ENCODE measurements around the gene TMUB1.

Gene TMUB1

DNA sequence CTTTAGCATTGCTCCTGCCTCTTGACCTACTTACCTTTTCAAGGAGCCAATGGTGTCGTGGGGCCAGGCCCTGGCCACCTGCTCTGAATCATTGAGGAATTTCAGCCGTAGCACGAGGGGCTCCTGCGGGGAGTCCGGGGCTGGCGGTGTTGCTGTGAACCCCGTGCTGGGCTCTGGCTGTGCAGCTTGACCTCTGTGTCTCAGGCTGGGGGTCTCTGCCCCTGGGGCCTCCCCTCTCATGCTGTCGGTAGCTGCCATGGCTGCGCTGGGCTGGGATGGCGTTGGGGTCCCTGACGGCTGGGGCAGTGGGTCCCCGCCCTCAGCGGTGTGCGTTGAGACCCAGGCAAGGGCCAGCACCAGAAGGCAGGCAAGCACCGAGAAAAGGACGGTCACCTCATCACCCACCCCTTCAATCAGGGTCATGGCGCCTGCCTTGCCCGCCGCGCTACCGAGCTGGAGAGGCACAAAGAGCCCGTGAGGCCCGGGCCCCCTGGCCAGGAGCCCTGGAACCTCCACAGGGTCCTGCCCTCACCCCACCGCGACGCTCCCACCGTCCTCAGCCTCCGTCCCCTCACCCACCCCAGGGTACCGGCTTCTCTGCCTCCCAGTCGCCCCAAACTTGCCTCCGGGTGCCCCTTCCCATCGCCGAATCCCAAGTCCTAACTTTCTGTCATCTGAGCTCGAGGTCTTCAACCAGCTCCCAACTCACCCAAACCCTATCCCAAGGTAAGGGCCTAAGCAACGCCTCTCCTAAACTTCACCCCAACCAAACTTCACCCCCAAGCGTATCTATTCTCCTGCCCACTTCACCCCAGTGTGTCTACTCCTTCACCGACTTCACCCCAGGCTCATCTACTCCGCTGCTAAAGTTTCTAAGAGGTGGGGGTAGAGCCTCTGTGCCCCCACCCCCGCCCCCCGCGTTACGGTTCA, 887 bp downstream of the TMUB1 start:
- DNase-seq, result peak; percentile 4

DNA sequence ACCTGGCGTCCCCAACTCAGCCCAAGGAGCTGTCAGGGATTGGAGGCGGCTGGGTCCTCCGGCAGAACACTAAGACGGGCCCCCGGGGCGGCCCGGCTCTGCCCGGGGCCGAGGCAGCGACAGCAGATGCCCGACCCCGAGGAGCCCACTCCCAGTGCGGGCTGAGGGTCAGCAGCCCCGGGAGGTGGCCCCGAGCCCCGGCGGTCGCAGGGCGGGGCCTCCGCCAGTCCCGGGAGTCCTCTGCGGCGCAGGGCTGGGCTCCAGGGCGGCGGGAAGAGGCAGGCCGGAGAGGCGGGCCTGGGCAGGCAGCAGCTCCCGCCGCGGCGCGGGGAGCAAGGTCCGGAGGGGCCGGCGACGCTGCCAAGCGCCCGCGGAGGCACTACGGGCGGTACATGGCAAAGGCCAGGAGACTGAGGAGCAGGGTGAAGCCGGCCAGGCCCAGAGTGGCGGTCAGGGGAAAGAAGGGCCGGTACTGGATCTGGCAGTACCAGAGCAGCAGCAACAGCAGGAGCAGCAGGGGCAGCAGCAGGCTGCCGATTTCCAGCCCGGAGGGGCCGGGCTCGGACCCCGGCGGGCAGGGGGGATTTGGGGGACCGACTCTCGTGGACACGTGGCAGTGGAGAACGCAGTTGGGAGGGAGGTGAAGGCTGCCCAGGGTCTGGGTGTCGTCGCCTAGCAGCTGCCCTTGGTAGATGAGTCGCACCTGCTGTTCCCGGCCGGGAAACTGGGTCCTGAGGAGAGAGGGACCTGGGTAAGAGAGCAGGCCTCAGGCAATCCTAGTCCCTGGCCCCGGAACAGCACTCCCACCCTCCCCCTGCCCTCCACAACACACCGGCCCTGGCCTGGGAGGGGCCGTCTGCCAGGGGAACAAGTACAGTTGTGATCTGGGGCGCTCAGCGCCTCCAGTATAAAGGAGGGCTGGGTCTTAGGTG, 1.9 kb downstream of the TMUB1 start:
- peak; percentile 30 for DNase-seq

DNA sequence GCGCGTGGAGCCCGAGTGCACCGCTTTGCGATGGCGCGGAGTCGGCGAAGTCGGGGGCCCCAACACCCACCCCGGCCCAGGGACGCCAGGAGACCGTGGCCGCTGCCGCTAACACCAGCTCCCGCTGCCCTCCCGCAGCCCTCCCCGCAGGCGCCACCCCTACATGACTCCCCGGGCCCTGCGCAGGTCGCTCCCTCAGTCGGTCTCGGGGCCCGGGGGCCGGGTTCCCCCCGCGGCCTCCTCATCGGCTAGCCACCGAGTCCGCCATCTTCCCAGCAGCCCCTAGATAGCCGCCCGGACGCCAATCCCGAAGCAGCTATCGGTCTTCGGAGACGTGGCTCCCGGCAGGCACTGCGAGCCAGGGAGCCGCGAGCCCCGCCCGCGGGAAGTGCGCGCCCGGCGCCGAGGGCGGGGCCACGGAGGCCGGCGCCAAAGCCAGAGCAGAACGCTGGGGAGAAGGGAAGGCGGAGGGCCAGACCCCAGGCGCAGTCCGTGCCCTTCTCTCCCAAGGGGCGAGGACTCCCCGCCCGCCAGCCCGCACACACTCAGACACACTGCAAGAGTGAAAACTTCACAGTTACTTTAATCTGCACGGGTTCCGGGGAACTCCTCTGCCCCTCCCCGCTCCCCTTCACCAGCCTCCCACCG, 2.6 kb downstream of the TMUB1 start, which contains the start of gene FASTK:
TSS of gene FASTK (minus strand) at position 288 of the 648 bp plus-strand sequence. CDS start at position 245, 43 bp downstream.
- peak; percentile 93 for DNase-seq

DNA sequence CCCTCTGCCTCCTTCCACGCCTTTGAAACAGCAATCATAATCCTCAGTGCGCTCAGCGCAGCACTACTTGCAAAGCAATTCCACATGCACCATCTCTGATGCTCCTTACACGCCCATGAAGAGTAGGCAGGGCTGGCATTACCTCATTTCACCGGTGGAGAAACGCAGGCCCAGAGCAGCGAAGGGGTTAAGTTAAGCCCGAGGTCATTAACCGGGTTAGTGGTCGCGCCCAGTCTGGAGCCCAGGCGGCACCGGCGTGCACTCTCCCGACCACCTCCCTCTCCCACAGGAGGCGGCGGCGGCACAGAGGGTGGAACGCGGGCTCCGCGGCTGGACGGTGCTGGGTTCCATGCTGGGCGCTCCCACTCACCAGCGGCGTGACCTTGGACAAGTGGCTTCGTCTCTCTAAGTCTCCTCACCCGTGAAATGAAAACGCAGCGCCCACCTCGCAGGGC, 3.2 kb downstream of the TMUB1 start:
- no peak for DNase-seq

DNA sequence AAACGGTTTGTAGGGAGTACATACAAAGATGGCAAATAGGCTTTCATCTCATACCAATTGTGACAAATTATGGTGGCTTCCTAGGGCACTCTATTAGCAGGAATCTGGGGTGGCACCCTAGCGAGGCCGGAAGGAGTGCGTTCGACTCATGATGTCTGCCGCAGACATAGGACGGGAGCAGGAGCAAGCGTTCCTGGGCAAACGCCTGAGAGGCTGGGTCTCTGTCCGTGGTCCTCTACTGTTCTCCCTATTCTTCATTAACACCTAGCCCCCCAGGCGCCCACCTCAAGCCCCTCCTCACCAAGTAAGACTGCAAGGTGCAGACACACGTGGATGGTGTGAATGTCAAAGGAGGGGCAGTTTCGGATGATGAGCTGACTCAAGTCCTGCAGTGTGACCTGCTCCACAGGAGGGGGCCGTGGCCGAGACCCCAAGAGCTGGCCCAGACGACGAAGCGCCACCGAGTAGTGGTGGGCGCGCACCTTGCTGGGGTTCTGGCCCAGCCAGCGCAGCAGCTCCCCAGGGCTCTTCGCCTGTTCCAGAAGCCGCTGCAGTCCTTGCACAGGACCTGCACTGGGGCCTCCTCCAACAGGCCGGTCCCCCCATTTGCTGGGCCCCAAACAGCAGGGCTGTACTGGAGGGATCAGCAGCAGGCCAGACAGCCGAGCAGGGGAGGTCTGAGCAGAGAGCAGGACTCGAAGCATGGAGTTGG, 3.9 kb downstream of the TMUB1 start:
- no peak for DNase-seq

DNA sequence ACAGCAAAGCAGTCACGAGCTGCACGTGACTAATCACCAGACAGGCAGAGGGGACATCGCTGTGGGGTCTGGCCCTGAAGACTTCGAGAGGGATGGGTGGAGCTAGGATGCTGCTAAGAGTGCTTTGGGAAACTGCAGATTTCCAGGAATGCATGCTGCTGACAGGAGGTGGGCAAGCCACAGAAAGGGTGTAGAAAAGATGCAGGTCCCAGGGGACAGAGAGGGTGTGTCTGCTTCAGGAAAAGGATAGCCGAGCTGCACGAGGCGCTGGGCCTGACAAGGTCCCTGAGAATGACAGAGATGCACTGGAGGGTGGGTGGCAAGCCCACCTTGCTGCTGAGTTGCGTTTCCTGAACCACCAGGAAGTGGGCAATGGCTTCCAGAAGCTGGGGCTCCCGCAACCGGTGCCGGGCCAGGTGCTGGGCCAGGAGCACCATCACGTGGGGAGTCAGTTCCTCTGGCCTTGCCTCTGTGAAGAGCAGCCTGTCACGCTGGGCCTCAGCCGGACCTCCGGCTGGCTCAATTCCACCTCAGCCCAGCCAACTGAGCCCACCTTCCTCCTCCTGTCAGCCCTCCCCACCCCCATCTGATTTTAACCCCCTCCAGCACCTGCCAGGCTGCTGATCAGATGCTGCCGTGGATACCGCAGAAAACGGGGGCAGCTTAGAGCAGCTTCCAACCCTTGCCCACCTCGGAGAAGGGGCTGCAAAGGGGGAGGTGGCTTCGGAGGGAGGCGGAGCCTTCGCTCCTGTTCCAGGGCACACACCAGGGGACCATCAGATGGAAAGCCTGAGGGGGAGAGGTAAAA, 4.9 kb downstream of the TMUB1 start:
- no peak for DNase-seq

DNA sequence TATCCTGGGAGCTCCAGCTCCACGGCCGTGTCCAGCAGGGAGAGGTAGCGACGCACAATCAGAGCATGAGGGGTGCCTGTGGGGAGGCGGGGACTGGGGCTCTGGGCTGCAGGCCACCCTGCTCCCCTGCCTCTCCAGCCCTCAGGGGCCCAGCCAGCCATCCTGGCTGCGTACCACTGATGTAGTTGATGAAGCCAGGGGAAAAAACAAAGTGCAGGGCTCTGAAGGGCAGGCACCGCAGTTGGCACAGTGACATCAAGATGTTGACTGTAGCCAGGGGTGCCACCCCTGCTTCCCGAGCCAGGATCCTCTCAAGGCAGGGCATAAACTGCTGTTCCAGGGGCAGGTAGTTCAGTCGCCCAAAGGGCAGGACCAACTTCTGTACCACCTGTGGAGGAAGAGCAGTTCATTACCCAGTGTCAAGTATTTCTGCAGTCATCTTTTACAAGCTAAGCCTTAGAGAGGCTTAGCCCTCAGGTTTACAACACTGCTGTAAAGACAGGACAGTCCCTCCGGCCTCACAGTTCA, 5.5 kb downstream of the TMUB1 start:
- no peak for DNase-seq

DNA sequence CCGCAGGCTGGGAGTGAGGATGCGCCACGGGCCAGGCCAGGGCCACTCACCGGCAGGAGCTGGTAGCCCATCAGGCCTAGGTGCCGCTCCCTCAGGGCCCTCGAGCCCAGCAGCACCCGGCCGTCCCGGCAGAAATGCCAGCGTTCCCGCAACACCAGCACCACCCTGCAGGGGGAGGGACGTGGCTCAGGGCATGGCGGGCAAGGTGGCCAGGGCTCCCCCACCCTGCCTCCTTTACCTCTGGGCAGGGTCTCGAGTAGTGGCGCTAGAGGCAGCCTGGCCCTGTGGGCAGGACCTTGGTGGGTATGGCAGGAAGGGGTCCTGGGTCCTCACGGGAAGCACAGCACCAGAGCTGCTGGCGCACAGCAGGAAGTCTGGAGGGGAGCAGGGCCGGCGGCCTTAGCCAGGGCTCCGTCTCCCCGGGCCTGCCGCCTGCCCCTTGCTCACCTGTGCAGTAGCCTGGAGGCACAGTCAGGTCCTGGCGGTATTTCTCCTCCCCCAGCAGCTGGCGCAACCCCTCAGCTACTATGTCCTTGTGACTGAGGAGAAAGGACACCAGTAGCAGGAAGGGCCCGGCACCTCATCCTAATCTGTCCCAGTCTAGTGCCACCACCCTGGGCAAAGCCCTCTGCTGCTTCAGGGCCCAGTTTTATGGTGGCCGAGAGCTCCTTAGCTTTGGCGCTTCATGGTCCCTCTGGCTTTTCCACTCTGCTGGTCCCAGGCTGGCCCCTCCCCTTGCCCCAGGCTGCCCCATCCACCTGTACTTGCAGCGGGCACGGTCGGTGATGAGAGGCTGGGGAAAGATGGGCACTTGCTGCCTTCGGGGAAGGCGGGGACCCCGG, 6.2 kb downstream of the TMUB1 start:
- DNase-seq, result no peak

DNA sequence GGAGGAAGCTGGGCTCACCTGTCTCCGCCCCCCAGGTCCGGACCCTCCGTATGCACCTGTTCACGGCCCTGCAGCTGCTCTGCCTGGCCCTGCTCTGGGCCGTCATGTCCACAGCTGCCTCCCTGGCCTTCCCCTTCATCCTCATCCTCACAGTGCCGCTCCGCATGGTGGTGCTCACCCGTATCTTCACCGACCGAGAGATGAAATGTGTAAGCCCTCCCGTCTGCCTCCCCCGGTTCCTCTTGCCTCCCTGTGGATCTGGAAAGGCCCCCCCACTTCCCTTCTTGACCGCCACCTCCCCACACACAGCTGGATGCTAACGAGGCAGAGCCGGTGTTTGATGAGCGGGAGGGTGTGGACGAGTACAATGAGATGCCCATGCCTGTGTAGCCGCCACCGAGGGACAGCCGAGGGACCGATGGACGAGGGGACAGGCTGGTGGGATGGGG, 7.3 kb downstream of the TMUB1 start:
- no peak for DNase-seq

DNA sequence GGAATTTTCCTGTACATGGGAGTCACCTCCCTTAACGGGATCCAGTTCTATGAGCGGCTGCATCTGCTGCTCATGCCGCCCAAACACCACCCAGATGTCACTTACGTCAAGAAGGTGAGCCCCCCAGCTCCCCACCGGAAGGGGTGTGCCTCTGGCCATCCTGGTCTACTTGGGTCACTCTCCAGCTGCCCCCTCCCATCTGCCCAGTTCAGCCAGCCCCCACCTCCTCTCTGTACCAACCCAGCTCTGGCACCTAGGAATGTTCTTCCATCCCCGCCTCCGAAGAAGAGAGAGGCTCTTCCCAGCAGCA, 7.7 kb downstream of the TMUB1 start:
- no peak for DNase-seq

DNA sequence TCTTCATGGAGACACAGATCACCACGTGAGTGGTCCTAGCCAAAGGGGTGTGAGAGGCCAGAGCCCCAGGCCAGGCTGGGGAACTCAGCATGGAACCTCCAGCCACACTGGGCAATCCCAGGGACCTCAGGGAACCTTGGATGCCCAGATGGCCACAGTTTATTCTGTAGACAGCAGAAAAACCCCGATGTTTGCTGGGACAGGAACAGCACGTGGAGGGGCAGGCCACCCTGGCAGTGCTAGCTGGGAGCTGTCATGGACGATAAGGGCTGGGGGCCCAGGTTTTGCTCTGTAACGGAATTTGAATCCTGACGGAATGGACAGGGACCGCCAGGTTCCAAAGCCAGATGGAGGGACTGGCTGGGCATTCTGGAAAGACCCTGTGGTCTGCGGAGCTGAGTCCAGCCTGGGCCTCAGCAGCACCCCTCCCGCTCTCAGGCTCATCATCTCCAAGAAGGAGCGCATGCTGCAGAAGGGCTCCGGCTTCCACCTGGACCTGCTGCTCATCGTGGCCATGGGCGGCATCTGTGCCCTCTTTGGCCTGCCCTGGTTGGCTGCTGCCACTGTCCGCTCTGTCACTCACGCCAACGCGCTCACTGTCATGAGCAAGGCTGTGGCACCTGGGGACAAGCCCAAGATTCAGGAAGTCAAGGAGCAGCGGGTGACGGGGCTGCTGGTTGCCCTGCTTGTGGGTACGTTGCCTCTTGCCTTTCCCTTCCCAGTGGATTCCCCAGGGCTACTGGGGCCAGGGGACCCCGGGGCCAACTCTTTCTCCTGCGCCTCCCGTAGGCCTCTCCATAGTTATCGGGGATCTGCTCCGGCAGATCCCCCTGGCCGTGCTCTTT, 8.3 kb downstream of the TMUB1 start:
- no peak for DNase-seq

DNA sequence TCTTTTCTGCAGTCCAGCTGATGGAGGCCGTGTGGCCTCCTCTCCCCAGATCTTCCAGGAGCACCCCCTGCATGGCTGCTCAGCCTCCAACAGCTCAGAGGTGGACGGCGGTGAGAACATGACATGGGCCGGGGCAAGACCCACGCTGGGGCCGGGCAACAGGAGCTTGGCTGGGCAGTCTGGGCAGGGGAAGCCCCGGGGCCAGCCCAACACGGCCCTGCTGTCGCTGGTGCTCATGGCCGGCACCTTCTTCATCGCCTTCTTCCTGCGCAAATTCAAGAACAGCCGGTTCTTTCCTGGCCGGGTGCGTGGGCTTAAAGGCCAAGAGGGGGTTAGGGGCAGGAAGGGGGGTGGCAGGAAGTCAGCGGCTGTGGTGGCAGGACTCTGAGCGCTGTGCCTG, 9.3 kb downstream of the TMUB1 start:
- DNase-seq, result no peak

DNA sequence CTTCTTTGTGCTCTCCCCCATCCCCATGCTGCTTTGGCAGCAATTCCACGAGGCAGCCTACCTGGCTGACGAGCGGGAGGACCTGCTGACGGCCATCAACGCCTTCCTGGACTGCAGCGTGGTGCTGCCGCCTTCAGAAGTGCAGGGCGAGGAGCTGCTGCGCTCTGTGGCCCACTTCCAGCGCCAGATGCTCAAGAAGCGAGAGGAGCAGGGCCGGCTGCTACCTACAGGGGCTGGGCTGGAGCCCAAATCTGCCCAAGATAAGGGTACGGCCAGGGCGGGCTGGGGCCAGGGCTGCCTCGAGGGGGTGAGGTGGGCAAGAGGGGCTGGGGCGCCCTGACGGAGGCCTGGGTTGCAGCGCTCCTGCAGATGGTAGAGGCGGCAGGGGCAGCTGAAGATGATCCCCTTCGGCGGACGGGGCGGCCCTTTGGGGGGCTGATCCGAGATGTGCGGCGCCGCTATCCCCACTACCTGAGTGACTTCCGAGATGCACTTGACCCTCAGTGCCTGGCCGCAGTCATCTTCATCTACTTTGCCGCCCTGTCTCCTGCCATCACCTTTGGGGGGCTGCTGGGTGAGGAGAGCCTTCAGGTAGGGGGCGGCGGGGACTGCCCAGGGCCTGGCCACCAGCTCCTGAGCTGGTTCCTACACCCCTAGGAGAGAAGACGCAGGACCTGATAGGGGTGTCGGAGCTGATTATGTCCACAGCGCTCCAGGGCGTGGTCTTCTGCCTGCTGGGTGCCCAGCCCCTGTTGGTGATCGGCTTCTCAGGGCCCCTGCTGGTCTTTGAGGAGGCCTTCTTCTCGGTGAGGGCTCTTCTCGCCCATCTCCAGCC, 12.0 kb downstream of the TMUB1 start:
- DNase-seq, result no peak

DNA sequence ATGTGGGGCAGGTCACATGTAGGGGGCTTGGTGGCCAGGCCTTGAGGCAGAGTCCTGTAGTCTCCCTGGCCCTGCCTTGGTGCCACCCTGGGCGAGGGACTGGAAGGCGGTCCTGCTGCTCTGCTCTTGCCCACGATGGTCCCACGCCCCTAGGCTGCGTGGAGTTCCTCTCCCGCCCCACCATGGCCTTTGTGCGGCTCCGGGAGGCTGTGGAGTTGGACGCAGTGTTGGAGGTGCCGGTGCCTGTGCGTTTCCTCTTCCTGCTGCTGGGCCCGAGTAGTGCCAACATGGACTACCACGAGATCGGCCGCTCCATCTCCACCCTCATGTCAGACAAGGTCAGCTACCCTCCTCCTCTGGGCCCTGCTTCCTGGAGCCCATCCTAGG, 12.7 kb downstream of the TMUB1 start:
- DNase-seq, result no peak

DNA sequence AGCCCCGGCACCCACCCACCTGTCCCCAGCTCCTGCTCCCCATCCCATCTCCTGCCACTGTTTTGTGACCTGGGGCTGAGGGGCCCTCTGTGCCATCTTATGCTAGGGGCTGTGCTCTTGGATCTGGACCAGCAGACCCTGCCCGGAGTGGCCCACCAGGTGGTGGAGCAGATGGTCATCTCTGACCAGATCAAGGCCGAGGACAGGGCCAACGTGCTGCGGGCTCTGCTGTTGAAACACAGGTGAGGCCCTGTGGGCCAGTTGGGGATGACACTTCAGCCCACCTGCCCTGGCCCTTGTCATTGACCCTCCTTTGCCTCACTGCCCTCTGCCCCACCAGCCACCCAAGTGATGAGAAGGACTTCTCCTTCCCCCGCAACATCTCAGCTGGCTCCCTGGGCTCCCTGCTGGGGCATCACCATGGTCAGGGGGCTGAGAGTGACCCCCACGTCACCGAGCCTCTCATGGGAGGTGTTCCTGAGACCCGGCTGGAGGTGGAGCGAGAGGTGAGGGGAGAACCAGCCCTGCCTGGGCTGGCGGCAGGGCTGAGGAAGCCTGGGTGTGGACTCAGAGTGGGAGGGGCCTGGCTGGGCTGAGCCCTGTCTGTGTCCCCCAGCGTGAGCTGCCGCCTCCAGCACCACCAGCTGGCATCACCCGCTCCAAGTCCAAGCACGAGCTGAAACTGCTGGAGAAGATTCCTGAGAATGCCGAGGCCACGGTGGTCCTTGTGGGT, 13.3 kb downstream of the TMUB1 start:
- no peak for DNase-seq

DNA sequence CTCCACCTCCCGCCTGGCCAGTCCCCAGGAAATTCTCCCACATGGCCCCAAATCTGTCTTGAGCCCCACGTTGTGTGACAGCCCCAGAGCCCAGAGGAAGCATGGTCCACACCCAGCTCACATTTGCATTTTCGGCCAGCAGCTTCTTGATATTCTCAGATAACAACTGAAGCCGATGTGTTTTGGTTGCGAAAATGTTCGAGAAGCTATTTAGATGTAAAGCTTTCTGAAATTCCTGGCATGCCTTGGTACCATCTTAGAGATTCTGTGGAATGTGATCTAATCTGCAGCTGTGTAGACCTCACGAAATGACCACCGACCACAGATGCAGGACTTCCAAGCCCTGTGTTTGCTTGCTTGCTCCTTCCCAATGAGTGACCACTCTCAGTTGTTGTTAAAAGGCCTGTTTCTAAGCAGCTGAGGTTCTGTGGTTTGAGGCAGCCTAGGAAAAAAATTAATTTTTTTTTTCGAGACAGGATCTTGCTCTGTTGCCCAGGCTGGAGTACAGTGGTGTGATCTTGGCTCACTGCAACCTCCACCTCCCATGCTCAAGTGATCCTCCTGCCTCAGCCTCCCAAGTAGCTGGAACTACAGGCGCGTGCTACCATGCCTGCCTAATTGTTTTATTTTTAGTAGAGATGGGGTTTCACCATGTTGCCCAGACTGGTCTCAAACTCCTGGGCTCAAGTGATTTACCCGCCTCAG, 15.1 kb downstream of the TMUB1 start:
- DNase-seq, result no peak
